Embryonic facial prominence (tissue), 1 donor: ENCODE data around the gene ADAMTSL2.

Experiments used
- DNase-seq: peaks from one replicate; pipeline ENCODE4 v3.0.0-alpha.2; 2016; ENCODE audit errors: extremely low spot score

The ADAMTSL2 gene

DNA sequence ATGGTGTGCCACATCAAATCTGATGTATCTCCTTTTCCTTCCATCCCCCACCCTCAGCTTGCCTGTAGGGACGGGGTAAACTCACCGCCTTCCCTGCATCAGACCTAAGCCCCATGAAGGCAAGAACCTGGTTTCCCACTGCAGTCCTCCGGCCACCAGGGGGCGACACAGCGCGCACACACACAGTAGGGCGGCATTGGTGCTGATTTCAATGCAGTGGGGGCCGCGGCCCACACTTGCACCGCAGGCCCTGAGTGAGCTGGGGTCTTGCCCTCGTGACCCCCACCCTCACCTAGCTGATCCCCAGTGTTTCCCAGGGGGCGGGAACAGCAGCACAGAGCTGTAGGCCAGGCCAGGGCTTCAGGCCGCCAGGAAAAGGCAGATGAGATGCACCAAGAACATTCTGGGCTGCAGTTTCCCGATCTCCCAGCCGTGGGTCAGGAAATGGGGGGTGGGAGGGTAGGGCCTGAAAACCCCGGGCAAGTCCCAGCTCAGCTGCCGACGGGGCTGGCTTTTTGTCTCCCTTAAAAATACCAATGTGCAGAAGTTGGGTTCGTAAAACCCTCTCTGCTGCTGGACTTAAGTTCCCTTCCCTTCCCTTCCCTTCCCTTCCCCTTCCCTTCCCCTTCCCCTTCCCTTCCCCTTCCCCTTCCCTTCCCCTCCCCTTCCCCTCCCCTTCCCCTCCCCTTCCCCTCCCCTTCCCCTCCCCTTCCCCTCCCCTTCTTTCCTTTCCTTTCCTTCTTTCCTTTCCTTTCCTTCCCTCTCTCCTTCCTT, 55.1 kb downstream of the ADAMTSL2 start:
- no peak for DNase-seq

DNA sequence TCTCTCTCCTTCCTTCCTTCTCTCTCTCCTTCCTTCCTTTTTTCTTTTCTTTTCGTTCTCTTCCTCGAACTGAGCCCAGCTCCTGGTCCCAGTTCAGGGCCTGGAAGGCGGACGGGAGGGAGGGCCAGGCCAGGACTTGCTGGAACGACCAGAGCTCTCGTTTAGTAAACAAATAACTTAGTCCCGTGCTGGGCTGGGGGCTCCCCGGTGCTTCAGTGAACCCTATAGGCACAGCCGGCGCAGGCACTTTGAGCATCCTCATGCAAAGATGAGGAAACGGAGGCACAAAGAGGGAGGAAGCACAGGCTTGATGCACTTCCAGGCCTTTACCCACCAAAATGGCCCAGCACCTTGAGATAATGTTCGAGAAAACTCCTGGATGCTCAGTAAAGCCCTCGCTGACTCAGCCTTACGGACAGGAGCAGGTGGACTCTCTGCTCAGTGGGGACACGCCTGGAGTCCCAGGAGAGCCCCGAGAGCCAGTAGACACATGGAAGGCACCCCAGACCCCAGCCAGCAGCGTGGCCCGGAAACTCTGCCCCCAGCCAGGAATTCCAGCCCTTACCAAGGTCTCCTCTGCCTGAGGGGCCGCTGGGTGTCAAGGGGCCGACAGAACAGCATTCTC, 55.8 kb downstream of the ADAMTSL2 start:
- DNase-seq, result no peak

DNA sequence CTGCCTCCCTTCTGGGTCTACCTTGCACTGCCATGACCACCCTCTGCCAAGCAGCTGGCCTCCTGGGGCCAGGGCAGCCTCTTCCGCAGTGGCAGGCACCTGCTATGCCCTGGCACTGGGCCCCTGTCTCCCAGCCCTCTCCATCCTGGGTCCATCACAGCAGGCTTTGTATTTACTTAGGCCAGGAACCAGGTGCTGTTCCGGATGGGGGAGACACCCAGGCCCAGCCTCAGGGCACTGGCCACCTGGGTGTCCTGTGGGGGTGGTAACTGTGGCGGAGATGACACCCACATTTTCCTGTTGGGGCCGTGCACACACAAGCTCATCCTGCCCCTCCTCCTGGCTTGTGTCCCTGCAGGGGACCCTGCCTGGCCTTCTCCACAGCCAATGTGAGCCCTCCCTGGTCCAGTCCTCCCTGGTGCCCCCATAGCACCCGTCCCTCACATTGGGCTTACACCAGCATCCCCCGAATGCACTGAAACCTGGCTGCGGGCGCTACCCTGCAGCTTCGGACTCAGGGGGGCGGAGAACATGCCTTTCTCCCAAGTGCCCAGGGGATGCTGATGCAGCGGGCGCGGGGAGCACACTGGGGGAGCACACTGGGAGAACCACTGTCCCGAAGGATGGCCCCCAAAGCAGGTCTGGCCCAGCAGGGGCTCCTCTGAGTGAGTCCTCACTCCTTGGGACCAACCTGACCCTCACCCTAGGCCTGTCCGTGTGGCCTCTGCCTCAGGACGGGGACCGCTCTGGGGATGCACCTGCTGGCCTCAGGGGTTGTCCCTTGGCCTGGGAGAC, 56.8 kb downstream of the ADAMTSL2 start:
- DNase-seq, result no peak

DNA sequence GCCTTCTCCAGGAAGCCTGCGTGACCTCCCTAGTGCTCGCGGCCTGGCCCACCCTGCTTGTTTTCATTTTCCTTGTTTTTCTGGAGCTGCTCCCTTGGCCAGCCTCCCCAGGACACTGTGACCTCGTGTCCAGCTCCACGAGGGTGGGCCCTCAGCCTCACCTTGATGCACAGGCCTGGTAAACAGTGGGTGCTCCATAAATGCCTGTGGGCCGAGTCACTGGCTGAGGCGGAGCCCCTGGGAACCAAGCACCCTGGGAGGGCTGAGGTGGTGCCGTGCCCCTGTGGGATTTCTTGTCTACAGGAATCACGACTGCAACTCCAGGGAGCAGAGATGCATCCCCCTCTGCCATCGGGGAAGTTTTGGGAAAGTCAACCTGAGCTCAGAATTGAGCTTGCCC, 57.5 kb downstream of the ADAMTSL2 start:
- no peak for DNase-seq

DNA sequence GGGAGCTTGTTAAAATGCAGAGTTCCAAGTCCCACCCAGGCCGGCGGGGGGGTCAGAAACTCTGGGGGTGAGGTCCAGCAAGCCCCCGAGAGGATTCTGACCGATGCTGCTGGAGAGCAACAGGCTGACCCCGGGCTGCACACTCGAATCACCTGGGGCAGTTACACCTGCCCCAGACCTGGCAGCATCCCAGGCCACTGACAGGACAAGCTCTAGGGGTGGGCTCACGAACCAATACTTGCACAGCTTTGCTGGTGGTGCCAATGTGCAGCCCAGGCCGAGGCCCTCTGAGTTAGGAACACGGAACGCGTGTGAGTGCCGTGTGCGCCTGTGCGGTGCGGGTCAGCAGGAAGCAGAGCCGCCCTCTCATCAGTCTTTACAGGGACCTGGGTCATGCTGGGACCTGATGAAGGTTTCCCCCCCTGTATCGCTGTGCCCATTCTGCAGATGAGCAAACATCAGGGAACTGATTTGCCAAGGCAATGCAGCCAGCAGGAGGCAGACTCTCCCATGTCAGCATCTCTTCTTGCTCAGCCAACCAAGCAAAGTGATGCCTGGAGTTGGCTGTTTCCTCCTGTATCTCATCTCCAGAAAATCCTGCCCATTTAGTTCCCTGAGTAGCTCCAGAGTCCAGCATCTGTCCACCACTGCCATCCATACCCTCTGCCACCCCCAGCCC, 58.4 kb downstream of the ADAMTSL2 start:
- DNase-seq, result no peak

DNA sequence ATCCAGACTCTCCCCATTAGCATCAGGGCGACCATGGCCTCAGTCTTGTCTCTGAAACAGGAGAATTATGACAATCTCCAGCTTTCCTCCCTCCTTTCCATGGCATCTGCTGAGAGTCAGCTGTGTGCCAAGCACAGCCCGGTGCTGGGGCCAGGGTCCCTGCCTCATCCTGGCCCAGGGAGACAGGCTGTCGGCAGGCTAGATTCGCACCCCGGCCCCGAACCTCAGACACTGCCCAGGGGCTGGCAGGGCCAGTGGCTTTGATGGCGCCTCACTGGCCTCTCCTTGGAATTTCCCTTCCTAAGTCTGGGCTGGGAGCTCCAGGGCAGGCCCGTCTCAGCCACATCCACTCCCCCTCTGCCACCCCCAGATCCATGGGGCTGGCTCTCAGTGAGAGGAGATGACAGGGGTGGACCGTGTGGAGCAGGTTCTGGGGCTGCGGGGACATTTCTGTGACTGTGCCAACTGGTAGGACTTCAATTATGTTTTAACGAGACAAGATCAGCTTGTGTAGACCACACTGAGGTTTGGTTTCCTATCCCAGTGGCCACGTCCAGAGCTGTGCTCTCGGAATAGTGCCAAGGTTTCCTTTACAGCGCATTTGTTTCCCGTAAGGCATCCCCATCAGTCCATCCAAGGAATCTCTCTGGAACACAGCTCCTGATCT, 59.2 kb downstream of the ADAMTSL2 start:
- DNase-seq, result no peak

DNA sequence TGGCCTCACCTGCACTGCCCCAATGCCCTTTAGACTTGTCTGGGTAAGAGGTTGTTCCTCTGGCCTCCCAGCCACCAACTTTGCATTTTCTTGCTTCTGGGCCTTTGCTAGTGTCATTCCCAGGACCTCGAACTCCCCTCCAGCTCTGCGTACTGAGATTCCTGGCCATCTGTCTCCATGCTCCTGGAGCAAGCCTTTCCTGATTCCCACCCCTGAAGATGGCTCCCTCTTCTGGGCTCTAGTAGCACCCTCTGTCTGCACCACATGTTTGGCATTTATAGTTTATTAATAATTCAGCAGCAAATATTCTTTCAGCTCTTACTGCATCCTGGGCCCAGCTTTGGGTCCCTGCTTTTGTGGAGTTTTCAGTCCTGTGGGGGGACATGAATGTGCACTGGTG, 59.8 kb downstream of the ADAMTSL2 start:
- no peak for DNase-seq

DNA sequence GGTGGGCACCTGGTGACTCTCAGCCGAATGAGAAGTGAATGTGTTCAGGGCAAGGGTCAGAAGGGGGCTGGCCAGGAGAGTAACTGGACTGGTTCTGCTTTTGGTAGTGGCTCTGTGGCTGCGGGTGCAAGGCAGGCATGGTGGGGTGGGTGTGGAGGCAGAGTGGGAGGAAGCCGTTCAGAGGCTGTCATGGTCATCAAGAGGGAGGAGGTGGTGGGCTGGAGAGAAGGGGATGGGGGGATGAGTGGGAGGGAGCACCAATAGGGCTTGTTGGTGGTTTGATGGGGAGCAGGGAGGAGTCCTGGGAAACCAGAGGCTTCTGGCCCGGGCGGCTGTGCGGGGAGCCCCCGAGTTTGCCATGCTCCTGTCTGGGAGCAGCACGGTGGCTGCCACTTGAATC, 61.4 kb downstream of the ADAMTSL2 start:
- no peak for DNase-seq

DNA sequence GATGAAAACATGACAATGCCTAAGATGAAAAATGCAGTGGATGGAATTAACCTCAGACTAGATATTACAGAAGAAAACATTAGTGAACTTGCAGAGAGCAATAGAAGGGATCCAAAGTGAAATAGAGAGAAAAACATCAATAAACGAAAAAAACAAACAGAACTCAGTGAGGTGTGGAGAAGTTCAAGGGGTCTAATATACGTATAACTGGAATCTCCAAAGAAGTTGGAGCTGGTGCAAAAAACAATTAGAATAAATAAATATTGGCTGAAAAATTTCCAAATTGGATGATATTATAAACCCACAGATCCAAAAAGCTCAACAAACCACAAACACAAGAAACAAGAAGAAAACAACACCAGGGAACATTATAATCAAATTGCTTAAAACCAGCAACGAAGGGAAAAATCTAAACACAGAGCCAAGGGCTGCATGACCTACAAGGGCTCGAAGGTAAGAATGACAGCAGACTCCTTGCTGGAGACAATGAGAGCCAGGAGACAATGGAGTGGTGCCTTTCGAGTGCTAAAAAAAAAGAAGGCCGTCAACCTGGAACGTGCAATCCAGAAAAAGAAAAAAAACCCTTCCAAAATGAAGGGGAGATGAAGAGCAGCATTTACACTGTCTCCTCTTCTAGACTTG, 62.9 kb downstream of the ADAMTSL2 start:
- DNase-seq, result no peak

DNA sequence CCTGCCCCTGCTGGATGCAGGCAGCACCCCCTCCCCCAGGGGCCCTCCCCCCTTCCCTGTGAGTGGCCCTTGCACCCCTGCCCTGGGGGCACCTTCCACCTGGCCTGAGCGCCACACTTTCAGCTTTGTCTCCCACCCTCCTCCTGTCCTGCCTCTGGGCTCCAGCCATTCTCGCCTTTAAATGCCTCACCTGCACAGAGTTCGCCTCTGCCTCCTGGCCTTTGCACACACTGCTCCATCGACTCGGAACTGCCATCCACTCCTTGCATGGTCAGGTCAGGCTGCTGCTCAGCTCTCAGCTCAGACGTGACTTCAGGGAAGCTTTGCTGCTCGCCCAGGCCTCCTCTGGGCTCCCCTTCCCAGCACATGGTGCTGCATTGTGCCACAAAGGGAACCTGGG, 64.5 kb downstream of the ADAMTSL2 start:
- no peak for DNase-seq

DNA sequence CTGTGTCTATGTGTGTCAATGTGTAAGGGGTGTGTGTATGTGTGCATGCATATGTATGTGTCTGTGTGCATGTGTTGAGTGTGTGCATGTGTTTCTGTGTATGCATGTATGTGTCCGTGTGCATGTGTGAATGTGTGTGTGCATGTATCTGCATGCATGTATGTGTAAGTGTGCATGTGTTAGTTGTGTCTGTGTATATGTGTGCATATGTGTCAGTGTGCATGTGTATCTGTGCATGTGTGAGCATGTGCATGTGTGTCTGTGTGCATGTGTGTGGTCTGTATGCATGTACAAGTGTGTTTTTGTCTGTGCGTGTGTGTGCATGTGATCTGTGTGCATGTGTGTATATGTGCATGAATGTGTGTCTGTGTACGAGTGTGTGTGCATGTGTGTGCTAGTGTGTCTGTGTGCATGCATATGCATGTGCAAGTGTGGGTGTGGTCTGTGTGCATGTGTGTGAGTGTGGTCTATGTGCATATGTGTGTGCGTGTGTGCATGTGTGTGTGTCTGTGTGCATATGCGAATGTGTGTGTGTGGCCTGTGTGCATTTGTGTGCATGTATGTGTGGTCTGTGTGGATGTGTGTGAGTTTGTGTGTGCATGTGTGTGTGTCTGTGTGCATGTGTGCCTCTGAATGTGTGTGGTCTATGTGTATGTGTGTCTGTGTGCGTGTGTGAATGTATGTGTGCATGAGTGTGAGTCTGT, 65.1 kb downstream of the ADAMTSL2 start:
- no peak for DNase-seq

DNA sequence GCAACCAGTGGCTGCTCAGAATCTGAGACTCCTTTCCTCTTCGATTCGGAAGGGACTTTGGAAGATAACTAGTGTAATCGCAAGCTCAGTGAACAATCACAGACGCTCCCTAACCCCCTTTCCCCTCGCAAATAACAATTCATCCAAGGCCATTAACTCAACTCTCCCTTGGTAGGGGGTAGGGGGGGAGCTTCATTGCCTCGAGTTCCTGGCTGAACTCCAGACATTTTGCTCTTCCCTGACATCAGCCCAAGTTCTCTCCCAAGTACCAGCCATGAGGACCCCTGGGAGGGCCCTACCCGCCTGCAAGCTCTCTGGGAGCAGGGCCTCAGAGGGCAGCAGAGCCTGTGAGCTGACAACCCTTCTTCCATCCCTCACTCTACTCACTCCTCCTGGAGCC, 66.2 kb downstream of the ADAMTSL2 start:
- DNase-seq, result no peak

DNA sequence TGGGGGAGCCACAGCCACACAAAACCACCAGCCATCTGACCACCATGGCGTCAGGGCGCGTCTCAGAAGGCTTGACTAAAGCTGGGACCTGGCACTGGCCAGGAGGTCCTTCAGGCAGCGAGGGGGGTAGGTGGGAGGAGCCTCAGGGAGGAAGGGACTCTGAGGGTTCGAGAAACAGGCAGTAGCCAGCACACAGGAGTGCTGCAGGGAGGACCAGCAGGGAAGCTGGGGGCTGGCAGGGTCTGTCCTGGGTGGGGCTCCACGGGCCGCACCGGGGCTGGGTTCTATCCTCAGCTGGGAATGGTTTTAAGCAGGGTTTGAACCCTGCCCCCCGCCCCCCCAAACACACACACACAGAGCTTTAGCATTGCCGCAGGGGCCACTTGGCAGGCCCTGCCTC, 67.2 kb downstream of the ADAMTSL2 start:
- no peak for DNase-seq

DNA sequence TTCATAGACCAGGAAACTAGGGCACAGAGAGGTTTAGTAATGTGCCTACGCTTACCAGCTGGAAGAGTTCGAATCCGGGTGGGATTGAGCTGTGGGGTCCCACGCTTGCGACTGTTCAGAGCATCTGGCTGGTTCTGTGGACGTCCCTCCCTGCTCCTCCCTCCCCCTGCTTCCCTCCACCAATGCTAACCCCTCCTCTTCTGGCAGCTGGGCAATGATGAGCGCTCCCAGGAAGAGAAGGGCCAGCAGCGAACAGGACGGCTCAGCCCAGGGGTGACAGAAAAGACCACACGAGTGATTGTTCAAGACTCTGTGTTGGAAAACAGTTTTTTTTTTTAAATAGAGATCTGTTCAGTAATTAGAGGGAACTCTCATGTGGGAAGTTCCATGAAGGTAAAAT, 67.8 kb downstream of the ADAMTSL2 start:
- DNase-seq, result no peak

DNA sequence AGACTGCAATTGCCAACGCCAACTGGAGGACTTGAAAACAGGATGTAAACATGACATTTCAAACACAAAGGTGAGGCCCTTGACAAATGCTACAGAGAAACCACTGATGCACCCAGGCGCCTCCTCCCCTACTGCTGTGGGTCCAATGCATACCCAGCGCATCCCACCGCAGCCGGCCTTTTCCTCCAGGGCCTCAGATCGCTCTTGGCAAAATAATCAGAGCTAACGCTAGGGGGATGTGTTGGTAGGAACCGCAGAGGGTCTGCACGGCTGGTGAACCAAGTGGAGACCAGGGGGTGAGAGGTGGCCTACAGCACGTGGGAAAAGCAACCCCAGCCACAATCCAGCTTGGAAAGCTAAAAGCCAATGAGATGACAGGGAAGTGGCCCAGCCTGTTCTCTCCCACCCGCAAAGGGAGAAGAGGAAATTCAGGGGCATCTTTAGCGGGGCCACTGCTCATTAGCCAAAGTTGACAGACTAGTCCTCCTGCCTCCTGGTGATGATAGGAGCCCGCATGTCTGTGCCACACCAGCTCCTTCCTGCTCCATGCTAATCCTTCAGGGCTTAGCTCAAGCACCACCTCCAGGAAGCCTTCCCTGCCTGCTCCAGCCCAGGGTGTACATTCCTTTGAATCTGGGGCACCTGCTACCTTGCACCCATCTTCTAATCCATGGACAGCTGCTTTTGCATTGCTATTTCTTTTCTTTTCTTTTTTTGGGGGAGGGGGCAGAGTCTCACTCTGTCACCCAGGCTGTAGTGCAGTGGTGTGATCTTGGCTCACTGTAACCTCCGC, 68.8 kb downstream of the ADAMTSL2 start:
- DNase-seq, result no peak

DNA sequence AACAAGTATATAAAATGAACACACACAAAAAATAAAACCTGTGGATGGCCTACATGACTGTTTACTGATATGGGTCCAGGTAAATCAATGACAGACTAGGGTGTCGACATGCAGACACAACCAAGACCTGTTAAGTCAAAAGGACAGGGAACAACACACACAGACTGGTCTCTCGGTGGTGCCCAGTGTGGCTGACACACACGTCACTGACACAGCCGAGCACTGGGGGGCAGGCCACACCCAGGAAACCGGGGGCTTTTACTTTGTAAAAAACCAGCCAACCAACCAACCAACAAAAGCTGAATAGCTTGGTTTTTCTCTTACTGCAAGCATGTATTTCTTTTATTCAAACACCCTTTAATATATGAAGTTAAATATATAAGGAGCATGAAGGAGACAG, 69.7 kb downstream of the ADAMTSL2 start:
- no peak for DNase-seq

DNA sequence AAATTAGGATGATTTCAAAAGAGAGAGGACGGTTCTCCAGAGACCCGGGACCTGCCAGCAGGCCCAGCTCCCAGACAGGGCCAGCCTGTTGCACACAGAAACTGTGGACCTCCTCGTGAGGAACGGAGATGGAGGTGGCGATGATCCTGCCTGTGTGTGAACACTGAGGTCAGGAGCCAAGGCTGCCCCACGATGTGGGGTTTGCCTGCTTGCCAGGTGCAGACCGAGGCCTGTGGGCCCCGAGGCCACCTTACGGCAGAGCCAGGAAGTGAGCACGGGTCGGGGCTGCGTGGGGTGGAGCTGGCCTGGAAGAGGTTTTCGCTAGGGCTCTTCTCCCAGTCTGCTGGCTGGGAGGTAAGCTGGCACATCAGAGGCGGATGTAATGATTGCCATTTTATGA, 70.4 kb downstream of the ADAMTSL2 start:
- DNase-seq, result no peak

DNA sequence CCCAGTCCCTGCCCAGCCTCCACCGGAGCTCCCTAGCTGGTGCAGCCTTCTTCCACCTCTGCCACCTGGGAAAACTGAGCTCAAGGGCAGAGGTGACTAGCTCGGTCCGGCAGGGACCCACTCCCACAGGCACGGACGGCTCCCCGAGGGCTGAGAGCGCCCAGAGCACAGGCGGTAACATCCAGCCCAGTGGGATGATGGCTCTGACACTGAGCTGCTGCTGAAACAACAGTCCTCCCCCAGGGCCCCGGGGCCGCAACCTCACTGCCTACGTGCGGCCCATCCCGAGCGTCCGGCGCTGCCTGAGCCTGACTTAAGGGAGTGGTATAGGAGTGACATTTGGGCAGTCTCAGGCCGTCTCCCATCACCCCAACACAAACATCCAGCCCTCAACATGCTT, 70.9 kb downstream of the ADAMTSL2 start:
- no peak for DNase-seq

DNA sequence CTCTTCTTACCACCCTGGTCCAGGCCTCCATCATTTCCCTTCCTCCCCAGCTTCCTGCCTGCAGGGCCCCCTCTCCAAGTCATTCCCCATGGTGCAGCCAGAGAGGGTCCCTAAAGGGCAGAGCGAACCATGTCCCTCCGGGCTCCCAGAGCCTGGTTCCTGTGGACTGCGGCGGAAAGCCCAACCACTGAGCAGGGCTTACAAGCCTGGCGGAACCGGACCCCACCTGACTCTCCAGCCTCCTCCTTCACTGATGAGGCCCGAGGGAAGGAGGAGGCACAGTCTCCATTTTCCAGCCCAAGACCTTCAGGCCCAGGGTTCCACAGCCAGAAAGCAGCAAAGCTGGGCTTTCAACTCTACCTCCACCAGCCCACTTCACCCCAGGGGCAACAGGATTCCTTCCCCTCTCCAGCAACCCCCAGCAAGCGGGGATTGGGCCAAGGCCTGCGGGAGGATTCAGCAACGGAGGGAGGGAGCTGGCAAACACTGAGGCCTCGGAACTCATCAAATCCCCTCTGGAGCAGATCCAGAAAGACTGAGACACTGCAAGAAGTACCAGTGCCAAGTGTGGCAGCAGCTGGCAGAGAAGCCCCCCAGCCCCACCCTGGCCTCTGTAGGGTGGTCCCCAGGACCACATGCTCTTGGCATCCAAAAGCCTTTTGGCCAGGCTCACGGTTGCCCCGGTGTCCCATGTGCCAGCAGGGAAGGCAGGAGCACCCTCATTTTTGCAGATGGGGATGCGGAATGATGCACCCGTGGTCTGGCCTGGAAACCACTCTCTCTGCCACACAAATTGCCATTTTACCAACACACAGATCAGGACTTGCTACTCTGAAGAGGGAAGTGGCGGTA, 71.6 kb downstream of the ADAMTSL2 start:
- DNase-seq, result no peak
